ENCODE results near the gene GPX8. TPM values are rescaled to one million over a fixed set of nuclear protein-coding genes. Genes with fewer than 3 reads are reported as not detected.
A peak's percentile ranks its signal among the peaks of the same experiment; 100 is the strongest.

GPX8 gene
- total RNA-seq, 4 donors from 2014 or later = 10.6 to 117 (median 41.9) TPM

- H3K4me1 ChIP-seq = no peaks in the 10 kb centered on the region
- H3K27ac ChIP-seq = no peak overlapping the region
- TF ChIP-seq POLR2A (IDR thresholded peaks at IDR 0.05) (no peak), CTCF (IDR thresholded peaks at IDR 0.05) (no peak)
- intact Hi-C loops (cut with DNase I; ENCODE audit: low total_unique reads) = no loop called here
- no peaks in the 10 kb centered on the region for H3K36me3 ChIP-seq
- H3K27me3 ChIP-seq = peaks cover 0 to 4% of the 10 kb centered on the region in 2 donors
- no peak for DNase-seq
- H3K4me3 ChIP-seq = no peak overlapping the region
- H3K9me3 ChIP-seq = no peaks in the 10 kb centered on the region
Measured at GRCh38 chr5:55146080-55146479, 13.9 kb upstream of the GPX8 start.

- TF ChIP-seq POLR2A (IDR thresholded peaks at IDR 0.05) (no peak), CTCF (IDR thresholded peaks at IDR 0.05) (peak; percentile 60 to 81 (median 74))
- peak; percentile 59 to 74 for DNase-seq
- Histone ChIP-seq H3K4me3 (no peak overlapping the region), H3K4me1 (no peaks in the 10 kb centered on the region), H3K27ac (no peak overlapping the region), H3K9me3 (no peaks in the 10 kb centered on the region), H3K36me3 (no peaks in the 10 kb centered on the region), H3K27me3 (peaks cover 0 to 4% of the 10 kb centered on the region in 2 donors)
- intact Hi-C loops (cut with DNase I; ENCODE audit: low total_unique reads) = no loop called here
Measured at GRCh38 chr5:55146543-55147151, 13.3 kb upstream of the GPX8 start.

- intact Hi-C loops (cut with DNase I; ENCODE audit: low total_unique reads) = no loop called here
Measured at GRCh38 chr5:55149308-55149795, 10.6 kb upstream of the GPX8 start.

GRCh38 chr5:55151923-55152842, 7.8 kb upstream of the GPX8 start:
- H3K27ac ChIP-seq = no peak overlapping the region
- DNase-seq = no peak
- no peaks in the 10 kb centered on the region for H3K4me1 ChIP-seq
- no peaks in the 10 kb centered on the region for H3K36me3 ChIP-seq
- no peak overlapping the region for H3K4me3 ChIP-seq
- no peaks in the 10 kb centered on the region for H3K9me3 ChIP-seq
- TF ChIP-seq POLR2A (IDR thresholded peaks at IDR 0.05) = no peak
- TF ChIP-seq CTCF (IDR thresholded peaks at IDR 0.05) = no peak
- peaks cover 0 to 4% of the 10 kb centered on the region in 2 donors for H3K27me3 ChIP-seq
- intact Hi-C loops (cut with DNase I; ENCODE audit: low total_unique reads) = no loop called here

More at GRCh38 chr5:55149308-55149795, 10.6 kb upstream of the GPX8 start:
- H3K27ac ChIP-seq = no peak overlapping the region
- TF ChIP-seq CTCF (IDR thresholded peaks at IDR 0.05) = no peak
- TF ChIP-seq POLR2A (IDR thresholded peaks at IDR 0.05) = no peak
- no peaks in the 10 kb centered on the region for H3K4me1 ChIP-seq
- H3K27me3 ChIP-seq = peaks cover 0 to 4% of the 10 kb centered on the region in 2 donors
- no peak overlapping the region for H3K4me3 ChIP-seq
- no peaks in the 10 kb centered on the region for H3K9me3 ChIP-seq
- no peaks in the 10 kb centered on the region for H3K36me3 ChIP-seq
- no peak for DNase-seq

- no peaks in the 10 kb centered on the region for H3K36me3 ChIP-seq
- intact Hi-C loops (cut with DNase I; ENCODE audit: low total_unique reads) = no loop called here
- no peak overlapping the region for H3K4me3 ChIP-seq
- no peak overlapping the region for H3K27ac ChIP-seq
- H3K9me3 ChIP-seq = no peaks in the 10 kb centered on the region
- no peak for TF ChIP-seq POLR2A (IDR thresholded peaks at IDR 0.05)
- TF ChIP-seq CTCF (IDR thresholded peaks at IDR 0.05) = no peak
- H3K27me3 ChIP-seq = no peaks in the 10 kb centered on the region
- DNase-seq = no peak
- H3K4me1 ChIP-seq = no peaks in the 10 kb centered on the region
Measured at GRCh38 chr5:55154873-55155272, 5.1 kb upstream of the GPX8 start.
